Psoas muscle (tissue), 8 donors: Measurements from ENCODE around the gene PDE11A. TPM values are rescaled to one million over a fixed set of nuclear protein-coding genes. Genes with fewer than 3 reads are reported as not detected.
"Not testable (repeated sequence)": the region's sequence is repeated elsewhere in the genome, so short reads cannot be mapped to it uniquely, and the experiment has no call there.

Source experiments
- ATAC-seq, 4 donors: fragments of 200-7000 bp; cut with Tn5 transposase; one replicate each; pipeline ENCODE4 v1.9.1; 2020; ENCODE audit warnings: moderate library complexity in 3 of 4, mild to moderate bottlenecking in 2 of 4
- DNase-seq, 2 donors: peaks; one replicate each; pipeline ENCODE4 v3.0.0-alpha.2; 2020
- H3K27ac ChIP-seq: fragments of 200-600 bp; one replicate; pipeline ENCODE4 v1.8.0; 2022
- H3K27me3 ChIP-seq, 3 donors: fragments of 200-600 bp in 1 of 3; one replicate each; pipeline versions ENCODE4 v1.6.1 to v1.8.0; 2013 to 2022; ENCODE audit warnings: low read length in 2 of 3, mild to moderate bottlenecking in 2 of 3, moderate library complexity in 1 of 3; ENCODE audit not compliant: insufficient read depth in 3 of 3
- H3K36me3 ChIP-seq, 2 donors: fragments of 200-600 bp in 1 of 2; one replicate each; pipeline versions ENCODE4 v1.6.1 to v1.8.0; 2013 to 2022; ENCODE audit warnings: low read depth in 1 of 2, mild to moderate bottlenecking in 1 of 2, moderate library complexity in 1 of 2; ENCODE audit not compliant: insufficient read depth in 1 of 2
- H3K4me1 ChIP-seq: fragments of 200-600 bp; one replicate; pipeline ENCODE4 v1.8.0; 2022
- H3K4me3 ChIP-seq: fragments of 200-600 bp; one replicate; pipeline ENCODE4 v1.8.0; 2022; ENCODE audit warnings: mild to moderate bottlenecking
- H3K9me3 ChIP-seq: fragments of 200-600 bp; one replicate; pipeline ENCODE4 v1.8.0; 2022
- WGBS, 3 donors: extraction: QIAGEN DNeasy Blood & Tissue Kit; methylation state at CpG; one replicate each; pipeline versions ENCODE4 v1.1.6 to v1.1.7; 2013; 5-methylcytosine and 5-hydroxymethylcytosine counted together
- intact Hi-C, 2 donors: fragments of 100-400 bp; cut with DNase I; formaldehyde crosslinking; loops; one replicate each; pipeline versions ENCODE4 v1.11.0 to v1.14.2; 2022
- polyA plus RNA-seq, 3 donors: library from polyadenylated mRNA; stranded (reverse); fragments of 200-250 nt; gene quantifications; one replicate each; pipeline ENCODE4 v1.2.3, GENCODE V29; 2013
- total RNA-seq, 4 donors: library from RNA; stranded (reverse); fragmentation: NEBNext Ultra II Directional in 2 of 4; extraction: Animal tissue kit (Norgen Biotek cat#: 25700) in 2 of 4; gene quantifications; one replicate each; pipeline versions ENCODE4 v1.2.1 to v1.2.4, GENCODE V29; 2021 to 2023
- TF ChIP-seq, protein P1 (sequence below): fragments of 200-600 bp; IDR thresholded peaks from one replicate; pipeline ENCODE4 v1.8.0; 2022; ENCODE audit warnings: antibody characterized with exemption
- donor health status: healthy with polysubstance abuse.
- donor health status: DM: no; HTN: no; CAD: no; lungs with moderate emphysema.
- donor health status: Bipolar disorder and iron deficiency.
- donor health status: healthy.
- donor health status: DM: yes; HTN: yes; CAD: no.
- donor health status: DM: no; HTN: no; CAD: no.
- donor health status: DM: no; HTN: no; CAD: no.
- donor health status: DM: yes; HTN: yes; CAD: no.

Gene PDE11A
- total and polyA plus RNA-seq, 7 donors, result 0.35 to 39.7 (median 2.3) TPM

- no peaks in the 10 kb centered on the region for H3K4me1 ChIP-seq
- no peak for DNase-seq
- intact Hi-C loops, result no loop called here
- H3K9me3 ChIP-seq, result no peaks in the 10 kb centered on the region
- TF ChIP-seq, protein P1, sequence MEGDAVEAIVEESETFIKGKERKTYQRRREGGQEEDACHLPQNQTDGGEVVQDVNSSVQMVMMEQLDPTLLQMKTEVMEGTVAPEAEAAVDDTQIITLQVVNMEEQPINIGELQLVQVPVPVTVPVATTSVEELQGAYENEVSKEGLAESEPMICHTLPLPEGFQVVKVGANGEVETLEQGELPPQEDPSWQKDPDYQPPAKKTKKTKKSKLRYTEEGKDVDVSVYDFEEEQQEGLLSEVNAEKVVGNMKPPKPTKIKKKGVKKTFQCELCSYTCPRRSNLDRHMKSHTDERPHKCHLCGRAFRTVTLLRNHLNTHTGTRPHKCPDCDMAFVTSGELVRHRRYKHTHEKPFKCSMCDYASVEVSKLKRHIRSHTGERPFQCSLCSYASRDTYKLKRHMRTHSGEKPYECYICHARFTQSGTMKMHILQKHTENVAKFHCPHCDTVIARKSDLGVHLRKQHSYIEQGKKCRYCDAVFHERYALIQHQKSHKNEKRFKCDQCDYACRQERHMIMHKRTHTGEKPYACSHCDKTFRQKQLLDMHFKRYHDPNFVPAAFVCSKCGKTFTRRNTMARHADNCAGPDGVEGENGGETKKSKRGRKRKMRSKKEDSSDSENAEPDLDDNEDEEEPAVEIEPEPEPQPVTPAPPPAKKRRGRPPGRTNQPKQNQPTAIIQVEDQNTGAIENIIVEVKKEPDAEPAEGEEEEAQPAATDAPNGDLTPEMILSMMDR, result no peak
- H3K4me3 ChIP-seq, result no peak overlapping the region
- ATAC-seq, result no peak
- H3K36me3 ChIP-seq, result no peaks in the 10 kb centered on the region
- H3K27ac ChIP-seq, result no peak overlapping the region
- H3K27me3 ChIP-seq, result no peaks in the 10 kb centered on the region
- WGBS, 3 donors, result 85 to 94% (median 90%) methylated on average over 2 of the region's 2 CpGs
Measured at GRCh38 chr2:178047391-178047790, 25.2 kb downstream of the PDE11A start.

DNA sequence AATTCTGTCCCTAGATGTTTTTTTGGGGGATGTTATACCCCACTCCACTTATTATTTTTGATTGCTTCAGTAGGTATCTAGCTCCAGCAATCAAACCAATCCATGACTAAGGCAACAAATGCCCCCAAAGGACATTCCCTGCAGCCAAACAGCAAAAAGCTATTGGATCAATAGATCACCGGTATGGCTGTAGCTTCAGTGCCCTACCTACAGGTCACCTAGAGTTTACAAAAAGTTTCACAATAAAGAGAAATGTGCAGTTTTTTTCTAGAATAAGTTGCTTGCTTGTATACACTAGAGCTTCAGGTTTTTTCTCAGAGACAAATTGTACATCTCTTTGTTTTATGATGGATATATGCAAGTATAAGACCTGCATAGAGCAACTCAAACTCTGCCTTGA lies 27.7 kb downstream of the PDE11A start:
- Histone ChIP-seq H3K27ac (no peak overlapping the region), H3K36me3 (no peaks in the 10 kb centered on the region), H3K4me3 (no peak overlapping the region), H3K27me3 (no peaks in the 10 kb centered on the region), H3K9me3 (no peaks in the 10 kb centered on the region), H3K4me1 (no peaks in the 10 kb centered on the region)
- 83 to 94% (median 88%) methylated on average over 1 of the region's 1 CpG for WGBS, 3 donors
- ATAC-seq (no peak), DNase-seq (no peak)
- TF ChIP-seq, protein P1, result no peak
- intact Hi-C loops, result no loop called here

DNA sequence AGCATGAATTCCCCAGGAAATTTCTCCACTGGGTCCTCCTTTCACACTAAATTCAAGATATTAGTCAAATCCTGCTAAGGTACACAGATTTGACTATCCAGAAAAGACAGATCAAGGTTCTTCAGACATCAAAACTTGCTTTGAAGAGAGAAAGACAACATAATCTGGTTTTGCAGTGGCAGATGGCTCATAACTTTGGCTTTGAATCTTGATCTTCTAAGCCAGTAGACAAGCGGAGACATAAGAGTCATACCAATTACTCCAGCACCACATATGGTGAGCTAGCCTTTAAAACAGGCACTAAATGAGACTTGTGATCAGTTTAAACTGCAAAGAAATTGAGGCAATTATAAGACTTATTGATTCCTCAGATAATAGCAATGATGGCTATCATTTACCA lies 29.3 kb downstream of the PDE11A start:
- WGBS, 3 donors, result 74 to 83% (median 77%) methylated on average over 1 of the region's 1 CpG
- H3K27me3 ChIP-seq, result no peaks in the 10 kb centered on the region
- H3K4me3 ChIP-seq, result no peak overlapping the region
- no peak for ATAC-seq
- H3K27ac ChIP-seq, result no peak overlapping the region
- no peaks in the 10 kb centered on the region for H3K9me3 ChIP-seq
- DNase-seq, result no peak
- no peaks in the 10 kb centered on the region for H3K36me3 ChIP-seq
- intact Hi-C loops, result no loop called here
- no peaks in the 10 kb centered on the region for H3K4me1 ChIP-seq
- TF ChIP-seq, protein P1, result no peak

DNA sequence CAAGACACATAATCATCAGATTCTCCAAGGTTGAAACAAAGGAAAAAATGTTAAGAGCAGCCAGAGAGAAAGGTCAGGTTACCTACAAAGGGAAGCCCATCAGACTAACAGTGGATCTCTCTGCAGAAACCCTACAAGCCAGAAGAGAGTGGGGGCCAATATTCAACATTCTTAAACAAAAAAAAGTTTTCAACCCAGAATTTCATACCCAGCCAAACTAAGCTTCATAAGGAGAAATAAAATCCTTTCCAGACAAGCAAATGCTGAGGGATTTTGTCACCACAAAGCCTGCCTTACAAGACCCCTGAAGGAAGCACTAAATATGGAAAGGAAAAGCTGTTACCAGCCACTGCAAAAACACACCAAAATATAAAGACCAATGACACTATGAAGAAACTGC lies 39.0 kb downstream of the PDE11A start:
- H3K36me3 ChIP-seq, intact Hi-C loops: not testable (repeated sequence)

DNA sequence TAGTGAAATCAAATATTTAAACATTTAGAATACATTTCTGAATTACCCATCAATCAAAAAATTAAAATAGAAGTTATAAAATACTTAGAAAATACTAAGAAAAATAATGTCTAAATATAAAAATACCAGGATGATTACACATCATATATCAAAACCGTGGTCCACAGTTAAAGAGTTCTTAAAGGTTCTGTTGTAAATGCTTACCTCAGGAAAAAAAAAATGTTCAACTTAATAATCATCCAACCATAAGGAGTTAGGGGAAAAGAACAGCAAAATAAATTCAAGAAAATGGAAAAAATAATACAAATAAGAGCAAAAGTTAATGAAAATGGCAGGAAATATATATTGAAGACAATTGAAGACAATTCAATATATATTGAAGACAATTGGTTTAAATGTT lies 43.2 kb downstream of the PDE11A start:
- Histone ChIP-seq H3K9me3 (peaks cover 6% of the 10 kb centered on the region), H3K27ac (no peak overlapping the region), H3K4me1 (no peaks in the 10 kb centered on the region), H3K27me3 (no peaks in the 10 kb centered on the region), H3K36me3 (no peaks in the 10 kb centered on the region), H3K4me3 (no peak overlapping the region)
- WGBS, 3 donors, result 80 to 89% (median 80%) methylated on average over 1 of the region's 1 CpG
- no peak for ATAC-seq
- TF ChIP-seq, protein P1, result no peak
- DNase-seq, result no peak
- intact Hi-C loops, result no loop called here

More for the DNA sequence above, 39.0 kb downstream of the PDE11A start:
- not testable (repeated sequence) for ATAC-seq, H3K4me3 ChIP-seq, H3K9me3 ChIP-seq, DNase-seq, H3K27ac ChIP-seq, H3K27me3 ChIP-seq, H3K4me1 ChIP-seq
